ENCODE measurements around the gene FAM98A.

GRCh38 chr2:33570681-33571080, 28.4 kb downstream of the FAM98A start:
- no peak for TF ChIP-seq POLR2AphosphoS5 (IDR thresholded peaks at IDR 0.05; ENCODE audit: low read depth, low read length)
- TF ChIP-seq TAF1 (IDR thresholded peaks at IDR 0.05; ENCODE audit: borderline replicate concordance, insufficient read depth, low read length), result no peak
